GM21515 (cell line): ENCODE measurements around the gene FMN2.

Experiments used
- ATAC-seq: cut with Tn5 transposase; IDR thresholded peaks from one replicate; pipeline ENCODE4 v1.9.1; 2021; ENCODE audit not compliant: unreplicated experiment

Gene FMN2

DNA sequence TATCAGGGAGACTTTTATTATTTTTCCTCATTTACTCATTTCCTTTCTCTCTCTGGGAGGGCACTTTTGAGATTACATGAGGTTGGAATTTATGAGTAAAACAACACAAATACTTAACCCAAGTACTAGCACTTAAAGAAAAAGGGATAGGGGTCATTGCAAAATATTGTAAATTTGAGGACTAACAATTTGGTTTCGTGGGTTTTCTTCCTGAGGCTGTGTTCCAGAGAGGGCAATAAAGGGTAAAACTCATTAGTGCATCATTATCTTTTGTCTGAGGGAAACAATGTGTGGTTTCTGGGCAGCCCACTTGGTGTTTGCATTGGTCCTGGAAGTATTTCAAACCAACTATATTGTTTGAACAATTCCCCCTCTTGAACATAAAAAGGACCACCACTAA is 423.8 kb downstream of the FMN2 start:
- no peak for ATAC-seq

DNA sequence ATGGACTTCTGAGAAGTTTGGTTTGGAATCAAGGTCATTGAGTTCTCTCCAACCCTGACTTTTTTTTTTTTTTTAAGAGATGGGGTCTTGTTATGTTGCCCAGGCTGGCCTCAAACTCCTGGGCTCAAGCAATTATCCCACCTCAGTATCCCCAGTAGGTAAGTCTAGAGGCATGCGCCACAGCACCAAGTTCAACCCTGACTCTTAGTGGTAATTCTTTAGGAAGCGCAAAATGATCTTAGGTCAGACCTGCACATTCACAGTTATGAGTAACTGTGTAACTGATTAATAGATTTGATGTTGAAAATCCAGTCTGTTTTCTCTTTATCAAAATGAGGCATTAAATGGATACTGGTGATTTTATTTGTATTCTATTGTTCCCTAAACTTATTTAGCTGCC is 424.4 kb downstream of the FMN2 start:
- ATAC-seq: no peak

DNA sequence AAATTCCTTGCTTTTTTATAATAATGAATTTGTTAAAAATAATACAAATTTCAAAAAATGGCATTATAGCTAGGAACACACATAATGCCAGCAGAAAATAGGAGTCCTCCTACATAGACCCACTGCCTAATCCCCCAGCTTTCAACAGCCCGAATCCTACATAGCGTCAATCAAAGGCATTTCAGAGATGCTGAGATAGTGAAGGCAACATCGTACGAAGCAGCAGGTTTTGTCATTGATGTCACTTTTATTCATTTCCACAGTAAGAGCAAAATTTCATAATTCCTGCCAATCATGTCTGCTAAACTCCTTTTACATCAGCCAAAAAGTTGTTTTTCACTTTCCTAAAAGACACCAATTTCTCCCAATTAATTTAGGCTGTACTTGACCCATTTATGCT is 426.2 kb downstream of the FMN2 start:
- no peak for ATAC-seq

GRCh38 chr1:240522122-240522822 is 430.6 kb downstream of the FMN2 start:
- no peak for ATAC-seq

- ATAC-seq: no peak
Observed at GRCh38 chr1:240524356-240525069, 432.8 kb downstream of the FMN2 start.
